ENCODE results near the gene PDCD6IP. TPM values are rescaled to one million over a fixed set of nuclear protein-coding genes. Genes with fewer than 3 reads are reported as not detected.
"Not testable (repeated sequence)": the region's sequence is repeated elsewhere in the genome, so short reads cannot be mapped to it uniquely, and the experiment has no call there.

PDCD6IP gene
- 100 to 1,000 TPM; 445 to 448 TPM for total RNA-seq
- long read RNA-seq, full-length matches to known transcripts: 212 of 279 reads
- long read RNA-seq, partial matches to known transcripts: 29 of 279 reads
- long read RNA-seq, other reads (novel, unspliced or antisense): 38 of 279 reads

- peak; percentile 95 to 96 for DNase-seq
- intact Hi-C loops (cut with DNase I, micrococcal nuclease): no loop called here
- peak; percentile 92 for ATAC-seq
Measured at GRCh38 chr3:33798418-33799201, at the start of gene PDCD6IP. Gene PDCD6IP, plus strand, starts transcription at chr3:33798630. Its CDS starts 99 bp downstream, at chr3:33798729.

GRCh38 chr3:33749546-33750210, 48.8 kb upstream of the PDCD6IP start:
- ATAC-seq (no peak), DNase-seq (no peak)
- intact Hi-C loops (cut with DNase I, micrococcal nuclease): no loop called here

GRCh38 chr3:33750211-33750548, 48.2 kb upstream of the PDCD6IP start:
- DNase-seq: no peak
- intact Hi-C loops (cut with DNase I, micrococcal nuclease): no loop called here
- ATAC-seq: no peak

GRCh38 chr3:33751336-33751735, 47.1 kb upstream of the PDCD6IP start:
- DNase-seq: no peak
- intact Hi-C loops (cut with DNase I, micrococcal nuclease): no loop called here
- ATAC-seq: no peak

- DNase-seq; ATAC-seq; intact Hi-C loops (cut with DNase I, micrococcal nuclease): not testable (repeated sequence)
Measured at GRCh38 chr3:33754391-33754790, 44.0 kb upstream of the PDCD6IP start.

GRCh38 chr3:33758281-33758680, 40.1 kb upstream of the PDCD6IP start:
- intact Hi-C loops (cut with DNase I, micrococcal nuclease): no loop called here
- DNase-seq (no peak), ATAC-seq (no peak)

GRCh38 chr3:33758864-33759263, 39.6 kb upstream of the PDCD6IP start:
- ATAC-seq (no peak), DNase-seq (no peak)
- intact Hi-C loops (cut with DNase I, micrococcal nuclease): no loop called here

- intact Hi-C loops (cut with DNase I, micrococcal nuclease): no loop called here
- ATAC-seq (no peak), DNase-seq (no peak)
Measured at GRCh38 chr3:33768578-33769330, 29.7 kb upstream of the PDCD6IP start.

GRCh38 chr3:33773637-33774036, 24.8 kb upstream of the PDCD6IP start:
- DNase-seq (no peak), ATAC-seq (no peak)
- intact Hi-C loops (cut with DNase I, micrococcal nuclease): no loop called here

GRCh38 chr3:33775363-33775762, 23.1 kb upstream of the PDCD6IP start:
- ATAC-seq: no peak
- no peak for DNase-seq
- intact Hi-C loops (cut with DNase I, micrococcal nuclease): no loop called here

- intact Hi-C loops (cut with DNase I, micrococcal nuclease): no loop called here
- no peak for DNase-seq
- ATAC-seq: no peak
Measured at GRCh38 chr3:33777996-33778395, 20.4 kb upstream of the PDCD6IP start.

- no peak for ATAC-seq
- DNase-seq: no peak
- intact Hi-C loops (cut with DNase I, micrococcal nuclease): no loop called here
Measured at GRCh38 chr3:33779751-33780150, 18.7 kb upstream of the PDCD6IP start.

- DNase-seq; intact Hi-C loops (cut with DNase I, micrococcal nuclease); ATAC-seq: not testable (repeated sequence)
Measured at GRCh38 chr3:33781413-33781812, 17.0 kb upstream of the PDCD6IP start.

- ATAC-seq (no peak), DNase-seq (no peak)
- intact Hi-C loops (cut with DNase I, micrococcal nuclease): loop anchor here in 1 of 2 donors (5.0 kb wide), 1 partner anchor 149 kb away; no protein-coding TSS in a partner anchor
Measured at GRCh38 chr3:33786565-33787327, 11.7 kb upstream of the PDCD6IP start.

- DNase-seq (peak; percentile 53 to 69), ATAC-seq (peak; percentile 85)
Measured at GRCh38 chr3:33787328-33788009, 11.0 kb upstream of the PDCD6IP start.

GRCh38 chr3:33789183-33789954, 9.1 kb upstream of the PDCD6IP start:
- DNase-seq (no peak), ATAC-seq (no peak)
- intact Hi-C loops (cut with DNase I, micrococcal nuclease): loop anchor here in 1 of 2 donors (5.0 kb wide), 1 partner anchor 152 kb away; no protein-coding TSS in a partner anchor

More at GRCh38 chr3:33787328-33788009, 11.0 kb upstream of the PDCD6IP start:
- intact Hi-C loops (cut with DNase I, micrococcal nuclease): loop anchor here in 1 of 2 donors (5.0 kb wide), 1 partner anchor 150 kb away; no protein-coding TSS in a partner anchor

- DNase-seq (no peak), ATAC-seq (no peak)
- intact Hi-C loops (cut with DNase I, micrococcal nuclease): no loop called here
Measured at GRCh38 chr3:33790091-33790490, 8.3 kb upstream of the PDCD6IP start.

Measured in left colon (tissue), 2 donors.